D721Med (cell line): Measurements from ENCODE around the gene PHYHIPL.
A peak's percentile ranks its signal among the peaks of the same experiment; 100 is the strongest.
"Not testable (repeated sequence)": the region's sequence is repeated elsewhere in the genome, so short reads cannot be mapped to it uniquely, and the experiment has no call there.

Experiments
- DNase-seq: peaks from one replicate; pipeline ENCODE4 v3.0.0; 2011; ENCODE audit warnings: low spot score; ENCODE audit not compliant: insufficient read length
- FAIRE-seq: peaks from 2 replicates; lab custom pipeline; 2011; peaks lifted over from hg19 to GRCh38; lab: Jason Lieb, UNC
- TF ChIP-seq, protein P1 (sequence below): IDR thresholded peaks from 2 replicates; pipeline ENCODE4 v1.5.1; 2012; ENCODE audit warnings: mild to moderate bottlenecking, control low read depth; ENCODE audit not compliant: insufficient read depth; ENCODE audit errors: missing control alignments

The PHYHIPL gene

DNA sequence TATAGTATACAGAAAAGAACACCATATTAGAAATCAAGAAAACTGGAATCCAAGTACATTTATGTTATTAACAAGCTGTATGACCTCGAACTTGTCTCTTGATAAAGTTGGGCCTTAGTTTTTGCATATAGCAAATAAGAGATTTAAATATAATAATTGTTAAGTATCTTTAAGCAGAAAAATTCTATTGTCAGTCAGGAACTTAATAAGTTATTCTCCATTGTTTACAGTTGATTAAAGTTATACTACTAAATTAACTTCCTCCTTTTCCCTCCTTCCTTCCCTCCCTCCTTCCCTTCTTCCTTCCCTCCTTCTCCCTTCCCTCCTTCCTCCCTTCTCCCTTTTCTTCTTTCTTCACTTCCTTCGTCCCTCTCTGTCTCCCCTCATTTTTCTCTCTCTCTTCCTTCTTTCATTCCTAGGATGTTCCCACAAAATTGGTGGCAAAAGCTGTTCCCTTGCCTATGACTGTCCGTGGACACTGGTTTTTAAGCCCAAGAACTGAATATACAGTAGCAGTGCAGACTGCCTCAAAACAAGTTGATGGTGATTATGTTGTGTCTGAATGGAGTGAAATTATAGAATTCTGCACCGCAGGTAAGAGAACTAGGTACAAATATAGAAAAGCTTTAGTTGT lies 59.7 kb downstream of the PHYHIPL start:
- TF ChIP-seq, protein P1, sequence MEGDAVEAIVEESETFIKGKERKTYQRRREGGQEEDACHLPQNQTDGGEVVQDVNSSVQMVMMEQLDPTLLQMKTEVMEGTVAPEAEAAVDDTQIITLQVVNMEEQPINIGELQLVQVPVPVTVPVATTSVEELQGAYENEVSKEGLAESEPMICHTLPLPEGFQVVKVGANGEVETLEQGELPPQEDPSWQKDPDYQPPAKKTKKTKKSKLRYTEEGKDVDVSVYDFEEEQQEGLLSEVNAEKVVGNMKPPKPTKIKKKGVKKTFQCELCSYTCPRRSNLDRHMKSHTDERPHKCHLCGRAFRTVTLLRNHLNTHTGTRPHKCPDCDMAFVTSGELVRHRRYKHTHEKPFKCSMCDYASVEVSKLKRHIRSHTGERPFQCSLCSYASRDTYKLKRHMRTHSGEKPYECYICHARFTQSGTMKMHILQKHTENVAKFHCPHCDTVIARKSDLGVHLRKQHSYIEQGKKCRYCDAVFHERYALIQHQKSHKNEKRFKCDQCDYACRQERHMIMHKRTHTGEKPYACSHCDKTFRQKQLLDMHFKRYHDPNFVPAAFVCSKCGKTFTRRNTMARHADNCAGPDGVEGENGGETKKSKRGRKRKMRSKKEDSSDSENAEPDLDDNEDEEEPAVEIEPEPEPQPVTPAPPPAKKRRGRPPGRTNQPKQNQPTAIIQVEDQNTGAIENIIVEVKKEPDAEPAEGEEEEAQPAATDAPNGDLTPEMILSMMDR, result no peak
- no peak for FAIRE-seq
- no peak for DNase-seq

DNA sequence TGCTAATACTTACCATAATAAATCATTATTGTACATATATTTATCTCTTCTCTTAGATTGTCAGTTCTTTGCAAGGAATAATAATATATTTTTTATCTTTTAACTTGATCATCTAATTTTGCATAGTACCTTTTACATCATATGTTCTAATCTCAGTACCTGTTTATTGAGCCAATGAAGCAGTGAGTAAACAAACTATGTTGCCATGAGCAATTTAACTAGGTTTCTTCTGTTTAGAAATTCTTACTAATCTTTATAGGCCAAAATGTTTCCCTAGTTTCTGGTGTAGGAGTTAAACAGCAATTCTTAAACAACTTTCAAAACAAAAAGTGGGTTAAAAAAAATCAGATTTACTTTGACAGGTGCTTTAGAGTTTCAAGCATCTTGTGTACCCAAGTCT lies 61.3 kb downstream of the PHYHIPL start:
- FAIRE-seq, result no peak
- DNase-seq, result no peak
- TF ChIP-seq, protein P1, result no peak

DNA sequence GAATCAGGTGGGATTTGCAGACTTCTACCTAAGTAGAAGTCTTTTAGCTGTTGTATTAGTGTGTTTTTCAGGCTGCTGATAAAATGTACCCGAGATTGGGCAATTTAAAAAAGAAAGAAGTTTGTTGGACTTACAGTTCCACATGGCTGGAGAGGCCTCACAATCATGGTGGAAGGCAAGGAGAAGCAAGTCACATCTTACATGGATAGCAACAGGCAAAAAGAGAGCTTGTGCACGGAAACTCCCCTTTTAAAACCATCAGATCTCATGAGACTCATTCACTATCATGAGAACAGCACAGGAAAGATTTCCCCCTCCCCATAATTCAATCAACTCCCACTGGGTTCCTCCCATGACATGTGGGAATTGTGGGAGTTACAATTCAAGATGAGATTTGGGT lies 62.7 kb downstream of the PHYHIPL start:
- FAIRE-seq, result peak; percentile 6
- not testable (repeated sequence) for DNase-seq

DNA sequence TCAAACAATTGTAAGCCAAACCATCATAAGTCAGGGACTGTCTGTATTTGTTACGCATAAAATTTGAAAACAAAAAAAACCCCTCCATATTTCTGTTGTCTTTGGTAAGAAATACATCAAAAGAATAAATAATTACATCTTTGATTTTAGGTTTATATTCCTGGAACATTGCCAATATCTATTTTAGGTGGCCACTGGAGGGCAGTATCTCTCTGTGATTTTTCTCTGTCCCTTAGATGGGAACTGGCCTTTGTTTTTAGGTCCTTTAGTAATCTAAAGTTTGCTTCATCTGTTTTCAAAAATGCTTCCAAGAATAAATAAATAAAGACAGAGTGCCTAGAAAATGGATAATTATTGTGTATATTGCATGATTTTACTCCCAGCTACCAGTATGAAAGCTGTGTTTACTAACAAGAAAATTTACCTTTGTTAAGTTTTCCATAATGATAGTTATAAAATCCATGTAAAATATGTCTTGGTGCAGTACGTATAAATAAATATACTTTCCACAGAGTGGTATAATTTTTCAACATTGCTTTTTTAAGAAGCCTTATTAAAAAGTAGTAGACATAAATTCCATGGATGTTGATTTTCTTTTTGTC lies 64.2 kb downstream of the PHYHIPL start:
- peak; percentile 48 for FAIRE-seq
- DNase-seq, result no peak
- TF ChIP-seq, protein P1, result peak; percentile 59

DNA sequence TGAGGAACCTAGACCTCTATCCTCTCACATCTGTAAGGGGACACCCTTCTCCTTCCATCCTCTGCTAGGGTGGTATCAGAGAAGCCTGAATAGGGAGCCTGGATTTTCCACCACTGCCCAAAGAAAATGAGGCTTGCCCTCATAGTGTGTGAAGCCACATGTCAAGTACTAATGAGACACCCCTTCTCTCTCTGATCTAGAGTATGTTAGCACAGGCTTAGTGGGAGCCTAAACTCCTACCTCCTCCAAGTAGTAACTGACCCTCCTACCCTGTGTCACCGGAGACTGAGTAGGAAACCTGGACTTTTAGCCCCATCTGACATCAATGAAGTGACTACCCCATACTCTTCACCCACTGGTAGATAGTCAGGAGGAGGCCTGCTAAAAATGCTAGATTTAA lies 65.6 kb downstream of the PHYHIPL start:
- DNase-seq, result no peak
- TF ChIP-seq, protein P1, result no peak
- no peak for FAIRE-seq

DNA sequence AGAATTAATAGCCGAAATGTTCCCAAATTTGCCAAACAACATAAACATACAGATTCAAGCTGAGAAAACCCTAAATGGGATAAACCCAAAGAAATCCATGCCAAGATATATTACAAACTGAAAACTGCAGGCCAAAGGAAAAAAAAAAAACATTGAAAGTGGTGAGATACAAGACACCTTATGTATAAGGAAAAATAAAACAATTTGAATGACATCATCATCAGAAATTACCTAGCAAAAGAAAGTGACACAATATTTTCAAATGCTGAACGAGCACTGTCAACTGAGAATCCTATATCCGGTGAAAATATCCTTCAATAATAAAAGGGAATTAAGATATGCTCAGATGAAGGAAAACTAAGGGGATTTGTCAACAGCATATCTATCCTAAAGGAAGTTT lies 66.5 kb downstream of the PHYHIPL start:
- TF ChIP-seq, protein P1, result no peak
- FAIRE-seq (no peak), DNase-seq (no peak)

DNA sequence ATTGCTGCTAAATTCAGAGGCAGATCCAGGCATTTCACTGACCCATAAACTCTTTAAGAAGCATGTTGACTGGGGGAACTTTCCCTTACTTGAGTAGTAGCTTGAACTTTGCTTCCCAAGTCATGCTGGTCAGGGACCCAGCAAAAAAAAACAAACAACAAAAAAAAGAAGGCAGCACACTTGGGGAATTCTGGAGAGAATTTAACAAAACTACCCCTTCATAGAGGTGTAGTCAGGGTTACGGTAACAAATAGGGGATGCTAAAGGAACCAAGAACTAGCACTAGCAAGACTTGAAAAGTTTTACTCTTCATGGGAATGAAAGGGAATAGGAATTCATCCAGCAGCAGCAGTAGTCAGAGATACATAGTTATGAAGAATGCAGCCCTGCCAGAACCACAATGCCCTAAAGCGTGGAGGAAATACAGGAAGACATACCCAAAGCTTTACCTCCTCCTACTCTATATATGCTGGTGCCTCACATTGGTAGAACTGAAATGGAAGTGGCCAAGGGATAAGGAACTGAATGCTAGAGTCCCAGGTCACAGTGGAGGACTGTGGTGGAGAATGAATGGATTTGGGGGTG lies 67.3 kb downstream of the PHYHIPL start:
- TF ChIP-seq, protein P1, result no peak
- FAIRE-seq (no peak), DNase-seq (no peak)
